GM19324 (cell line): Measurements from ENCODE around the gene OR7D2.

ENCODE experiments used
- ATAC-seq: cut with Tn5 transposase; IDR thresholded peaks from one replicate; pipeline ENCODE4 v1.9.1; 2021; ENCODE audit warnings: mild to moderate bottlenecking, moderate library complexity; ENCODE audit not compliant: unreplicated experiment, low FRiP score

The OR7D2 gene

DNA sequence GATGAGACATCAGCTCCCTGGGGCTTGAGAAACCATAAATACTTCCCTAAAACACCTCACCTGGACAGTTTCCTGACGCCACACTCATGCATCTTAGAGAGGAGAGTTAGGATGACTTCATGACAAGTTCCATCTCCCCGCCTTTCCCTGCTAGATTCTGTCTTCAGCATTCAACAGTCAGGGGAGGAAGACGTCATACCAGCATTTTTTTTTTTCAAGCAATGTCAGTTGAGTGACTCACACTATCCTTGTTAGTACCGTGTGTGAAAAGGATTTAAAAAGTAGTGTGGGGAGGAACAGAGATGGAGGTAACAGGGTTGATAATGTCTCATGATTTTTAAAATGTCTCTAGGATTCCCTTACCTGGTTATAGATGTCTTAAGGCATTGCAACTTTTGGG lies at the start of gene OR7D2:
Gene OR7D2, plus strand, starts transcription at position 79 of the 400 bp plus-strand sequence. CDS start 6,803 bp downstream, outside the sequence.
- ATAC-seq = no peak

DNA sequence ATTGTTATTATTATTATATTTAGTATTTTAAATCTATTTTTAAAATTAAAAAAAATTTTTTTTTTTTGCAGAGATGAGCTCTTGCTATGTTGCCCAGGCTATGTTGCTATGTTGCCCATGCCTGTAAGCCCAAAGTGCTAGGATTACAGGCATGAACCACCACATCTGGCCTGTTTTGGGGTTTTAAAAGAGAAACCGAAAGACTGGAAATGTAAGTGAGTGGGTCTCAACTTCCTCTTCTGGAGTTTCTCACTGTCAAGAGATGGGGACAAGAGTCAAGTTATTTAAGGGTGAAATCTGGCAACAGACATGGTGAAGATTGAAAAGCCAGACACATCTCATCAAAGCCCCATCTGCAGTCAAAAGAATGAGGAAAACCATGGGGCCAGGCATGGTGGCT lies 47.8 kb upstream of the OR7D2 start:
- no peak for ATAC-seq

DNA sequence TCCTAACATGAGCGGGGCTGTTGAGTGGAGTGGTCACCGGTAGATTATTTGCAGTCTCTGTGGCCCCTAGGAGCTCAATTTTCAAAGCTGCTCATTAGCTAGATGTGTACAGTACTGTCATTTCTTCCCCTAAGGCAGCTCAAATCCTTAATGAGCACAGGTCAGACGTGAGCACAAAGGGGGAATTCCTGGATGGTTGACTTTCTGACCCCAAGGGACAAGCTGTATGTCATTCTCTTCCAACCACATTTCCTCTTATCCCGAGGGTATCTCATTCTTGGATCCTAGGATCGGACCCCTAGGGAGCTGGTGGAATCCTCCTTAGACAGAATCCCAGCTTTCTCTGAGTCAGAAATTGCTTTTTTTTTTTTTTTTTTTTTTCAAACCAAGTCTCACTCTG lies 46.4 kb upstream of the OR7D2 start:
- ATAC-seq = no peak

DNA sequence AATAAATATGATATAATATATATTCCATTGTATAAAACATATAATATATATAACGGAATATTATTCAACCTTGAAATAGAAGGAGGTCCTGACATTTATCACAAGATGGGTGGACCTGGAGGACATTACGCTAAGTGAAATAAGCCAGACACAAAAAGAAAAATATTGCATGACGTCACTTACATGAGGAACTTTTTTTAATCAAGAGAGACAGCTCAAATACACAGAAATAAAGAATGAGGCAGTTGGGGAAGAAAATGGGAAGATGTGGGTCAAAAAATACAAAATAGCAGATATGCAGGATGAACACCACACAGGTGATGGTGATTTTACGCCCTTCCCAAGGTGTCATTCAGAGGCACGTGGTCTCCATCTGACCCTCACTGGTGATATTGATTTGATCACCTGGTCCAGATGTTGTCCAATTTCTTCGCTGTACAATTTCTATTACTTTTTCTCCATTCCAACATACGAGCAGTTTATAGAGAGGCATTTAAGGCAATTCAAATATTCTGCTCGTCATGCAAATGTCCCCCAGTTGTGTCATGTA lies 39.1 kb upstream of the OR7D2 start:
- ATAC-seq = peak; percentile 14

DNA sequence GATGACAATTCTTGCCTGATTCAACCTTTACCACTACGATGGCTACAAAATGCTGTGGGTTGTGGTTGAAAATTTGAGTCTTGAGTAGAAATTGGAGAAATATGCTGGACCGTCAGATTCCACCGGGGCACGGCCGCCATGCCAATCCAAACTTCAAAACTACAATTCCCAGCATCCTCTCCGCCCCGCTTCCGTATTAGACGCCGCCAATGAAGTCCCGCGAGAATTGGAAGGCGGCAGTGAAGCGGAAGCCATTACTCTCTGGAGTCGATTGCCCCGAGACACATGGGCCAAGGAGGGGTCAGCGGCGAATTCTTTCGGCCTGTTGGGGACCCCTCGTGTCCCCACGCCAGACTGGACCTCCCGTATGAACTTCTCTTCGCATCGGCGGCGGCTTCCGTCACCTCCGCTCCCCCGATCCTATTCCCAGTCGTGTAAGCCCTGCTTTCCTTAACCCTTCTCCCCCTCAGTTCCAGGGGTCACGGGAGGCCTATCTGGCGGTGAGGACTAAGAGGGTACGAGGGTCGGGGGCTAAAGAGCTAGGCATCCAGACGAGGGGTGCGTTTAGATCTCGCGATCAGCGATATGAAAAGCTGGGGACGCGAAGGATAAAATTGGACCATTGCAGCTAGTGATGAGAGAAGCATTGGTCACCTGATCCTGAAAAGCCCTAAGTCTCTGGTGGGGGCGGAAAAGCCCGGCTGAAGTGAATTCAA lies 38.5 kb upstream of the OR7D2 start, which contains the start of gene ZNF317:
Gene ZNF317, plus strand, starts transcription at position 239 of the 716 bp plus-strand sequence. CDS start 15,620 bp downstream, outside the sequence.
- peak; percentile 98 for ATAC-seq

DNA sequence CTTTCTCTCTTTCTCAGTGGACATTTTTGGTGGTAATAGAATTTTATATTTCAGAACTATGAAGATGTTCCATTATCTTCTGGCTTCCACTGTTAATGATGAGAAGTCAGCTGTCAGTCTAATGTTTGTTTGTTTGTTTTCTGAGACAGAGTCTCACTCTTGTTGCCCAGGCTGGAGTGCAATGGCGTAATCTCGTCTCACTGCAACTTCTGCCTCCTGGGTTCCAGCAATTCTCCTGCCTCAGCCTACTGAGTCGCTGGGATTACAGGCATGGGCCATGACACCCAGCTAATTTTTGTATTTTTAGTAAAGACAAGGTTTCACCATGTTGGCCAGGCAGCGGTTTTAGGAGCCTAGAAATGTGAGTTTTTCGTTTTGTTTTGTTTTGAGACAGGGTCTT lies 33.9 kb upstream of the OR7D2 start:
- no peak for ATAC-seq

DNA sequence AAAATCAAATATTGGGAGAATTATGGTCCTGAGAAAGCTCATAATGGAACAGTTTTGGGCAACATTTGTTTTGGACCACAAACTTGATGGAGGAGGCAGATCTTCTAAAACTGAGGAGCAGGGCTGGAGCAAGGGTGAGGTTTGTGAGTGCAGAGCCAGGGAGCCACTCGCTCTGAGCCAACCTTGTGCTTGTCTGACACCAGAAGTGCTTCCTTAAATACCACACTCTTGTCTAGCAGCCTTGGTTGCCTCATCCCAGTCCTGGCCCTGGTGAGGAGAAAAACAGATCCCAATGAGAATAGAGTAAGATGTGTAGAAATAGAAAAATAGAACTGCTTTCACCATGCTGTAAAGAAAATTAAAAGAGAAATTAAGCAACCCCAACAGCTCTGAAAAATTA lies 31.9 kb upstream of the OR7D2 start:
- ATAC-seq = no peak

DNA sequence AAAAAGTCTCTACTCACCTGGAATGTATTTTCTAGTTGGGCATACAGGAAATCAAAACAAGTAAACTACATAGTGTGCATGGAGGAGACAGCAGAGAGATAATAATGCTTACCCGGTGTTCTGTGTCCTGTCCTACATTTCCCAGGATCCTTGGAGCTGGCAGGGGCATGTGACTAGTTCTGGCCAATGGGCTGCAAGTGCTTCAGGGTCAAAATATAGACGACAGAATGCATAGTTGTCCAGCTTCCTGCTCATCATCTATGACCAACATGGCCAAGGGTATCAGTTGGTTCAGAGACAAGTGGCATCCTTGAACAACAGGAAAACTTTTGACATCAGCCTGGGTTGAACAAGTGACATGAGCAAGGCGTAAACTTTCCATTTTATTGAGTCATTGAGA lies 30.1 kb upstream of the OR7D2 start:
- ATAC-seq = no peak

DNA sequence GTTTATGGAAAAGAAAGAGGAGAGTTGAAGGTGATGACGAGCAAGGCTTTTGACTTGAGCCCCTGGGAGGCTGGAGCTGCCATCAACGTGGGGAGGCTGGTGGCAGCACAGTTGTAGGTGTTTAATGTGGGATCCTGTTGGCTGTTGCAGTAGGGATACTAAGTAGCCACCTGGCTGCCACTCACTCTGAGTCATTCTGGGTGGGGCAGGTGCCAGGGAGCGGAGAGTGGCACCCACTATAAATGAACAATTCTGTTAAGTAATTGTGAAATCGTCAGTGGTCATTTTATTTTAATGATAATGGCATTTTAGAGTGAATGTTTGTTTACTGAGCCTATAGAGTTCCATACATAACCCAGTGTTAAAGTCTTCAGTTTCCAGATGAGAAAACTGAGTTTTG lies 28.8 kb upstream of the OR7D2 start:
- no peak for ATAC-seq

DNA sequence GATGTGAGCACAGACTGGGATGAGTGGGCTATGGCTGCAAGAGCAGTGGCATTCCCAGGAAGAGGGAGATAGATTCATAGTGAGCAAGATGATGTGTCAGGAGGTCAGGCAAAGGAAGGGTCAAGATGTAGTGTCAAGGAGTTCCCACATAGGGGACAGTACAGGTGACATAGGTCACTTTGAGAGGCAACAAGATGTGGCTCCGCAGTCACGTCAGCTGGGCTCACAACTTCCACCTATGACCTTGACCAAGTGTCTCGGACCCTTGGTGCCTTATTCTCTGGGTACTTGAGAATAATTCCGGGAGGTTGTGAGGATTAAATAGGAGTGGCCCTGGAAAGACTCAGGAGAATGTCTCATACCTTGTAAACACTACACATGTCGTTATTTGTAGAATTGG lies 28.1 kb upstream of the OR7D2 start:
- no peak for ATAC-seq

DNA sequence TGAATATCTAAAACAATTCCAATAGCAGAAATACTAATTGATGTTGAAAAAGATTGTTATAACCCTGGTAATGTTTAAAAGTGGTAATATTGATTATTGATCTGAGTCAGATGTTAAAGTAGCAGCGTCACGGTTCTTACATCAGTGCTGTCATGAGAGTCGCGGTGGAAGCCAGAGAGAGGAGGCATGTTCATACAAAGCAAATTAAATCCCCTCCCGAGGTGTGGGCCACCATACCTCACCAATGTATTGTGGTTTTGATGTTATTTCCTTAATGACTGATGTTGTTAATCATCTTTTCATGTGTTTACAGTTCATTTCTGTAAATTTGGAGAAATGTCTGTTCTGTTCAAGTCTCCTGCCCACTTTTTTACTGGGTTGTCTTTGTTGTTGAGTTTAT lies 27.4 kb upstream of the OR7D2 start:
- ATAC-seq = no peak

DNA sequence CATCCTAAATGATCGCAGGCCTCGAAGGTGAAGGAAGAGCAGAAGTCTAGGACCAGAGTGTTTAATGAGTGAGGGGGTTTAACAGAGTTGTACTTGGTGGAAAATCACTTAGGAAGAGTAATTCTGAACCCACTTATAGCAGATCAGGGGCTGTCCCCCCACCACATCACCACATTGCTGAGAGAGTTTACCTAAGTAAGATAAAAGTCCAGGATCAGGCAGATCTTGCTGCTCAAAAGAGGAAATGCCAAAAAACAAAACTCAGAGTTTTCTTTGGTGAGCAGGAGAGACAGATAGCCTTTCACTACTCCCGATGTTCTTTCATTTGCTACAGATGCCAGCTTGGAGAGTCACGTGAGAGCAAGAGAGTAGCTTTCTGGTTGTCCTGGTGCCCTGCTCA lies 23.2 kb upstream of the OR7D2 start:
- ATAC-seq = no peak

DNA sequence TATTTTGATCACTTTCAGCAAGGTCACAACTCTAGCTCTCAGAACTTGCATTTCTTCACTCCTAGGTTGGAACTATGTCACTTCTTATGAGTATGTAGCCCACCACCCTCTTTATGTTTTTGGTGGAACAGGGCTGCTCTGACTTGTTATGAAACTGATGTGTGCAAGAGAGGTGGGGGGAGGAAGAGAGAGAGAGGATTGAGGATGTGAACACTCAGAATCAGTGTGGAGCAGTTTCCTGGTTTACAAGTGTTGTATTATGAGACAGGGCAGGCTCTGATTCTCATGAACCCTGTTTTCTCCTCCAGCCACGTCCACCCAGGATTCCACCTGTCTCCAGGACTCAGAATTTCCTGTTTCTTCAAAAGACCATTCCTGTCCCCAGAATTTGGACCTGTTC lies 22.5 kb upstream of the OR7D2 start:
- no peak for ATAC-seq

DNA sequence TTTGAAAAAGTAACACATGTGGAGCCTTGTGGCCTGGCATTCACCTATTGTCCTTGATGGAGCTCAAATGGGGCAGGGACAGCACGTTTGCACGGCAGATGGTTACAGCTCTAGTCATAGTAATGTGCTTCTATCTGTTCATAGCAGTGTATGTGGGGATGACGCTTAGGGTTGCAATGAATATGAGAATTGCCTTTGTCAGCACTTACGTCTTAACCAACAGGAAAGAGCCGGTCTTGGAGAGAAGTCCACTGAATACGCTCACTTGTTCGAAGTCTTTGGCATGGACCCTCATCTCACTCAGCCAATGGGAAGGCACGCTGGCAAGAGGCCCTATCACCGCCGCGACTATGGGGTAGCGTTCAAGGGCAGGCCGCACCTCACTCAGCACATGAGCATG lies 18.9 kb upstream of the OR7D2 start:
- no peak for ATAC-seq

DNA sequence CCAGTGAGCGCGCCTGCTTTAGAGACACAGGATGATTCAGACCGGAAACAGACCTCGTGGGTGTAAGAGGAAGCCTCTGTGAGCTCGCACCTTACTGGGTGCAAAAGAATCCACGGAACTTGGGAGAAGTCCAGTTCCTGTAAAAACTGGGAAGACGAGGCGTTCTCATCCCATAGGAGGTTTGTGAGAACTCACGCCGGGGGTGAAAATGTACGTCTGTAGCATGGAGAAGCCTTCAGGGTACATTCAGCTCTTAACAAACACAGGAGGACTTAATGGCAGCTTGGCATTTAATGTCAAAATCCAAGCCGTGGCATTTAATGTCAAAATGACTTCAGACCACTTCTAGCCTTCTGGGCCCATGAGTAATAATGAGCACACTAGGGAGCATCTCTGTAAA lies 17.4 kb upstream of the OR7D2 start:
- no peak for ATAC-seq

DNA sequence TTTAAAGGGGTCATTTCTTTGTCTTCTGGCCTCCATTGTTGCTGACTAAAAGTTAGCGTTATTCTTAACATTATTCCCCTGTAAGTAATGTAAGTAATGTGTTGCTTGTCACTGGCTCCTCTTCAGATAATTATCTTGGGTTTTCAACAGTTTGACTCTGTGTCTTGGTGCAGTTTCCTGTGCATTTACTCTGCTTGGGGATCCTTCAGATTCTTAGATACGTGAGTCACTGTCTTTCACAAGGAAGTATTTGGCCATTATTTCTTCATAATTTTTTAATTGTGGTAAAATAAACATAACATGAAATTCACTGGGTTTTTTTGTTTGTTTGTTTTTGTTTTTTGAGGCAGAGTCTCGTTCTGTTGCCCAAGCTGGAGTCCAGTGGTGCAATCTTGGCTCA lies 13.5 kb upstream of the OR7D2 start:
- no peak for ATAC-seq

DNA sequence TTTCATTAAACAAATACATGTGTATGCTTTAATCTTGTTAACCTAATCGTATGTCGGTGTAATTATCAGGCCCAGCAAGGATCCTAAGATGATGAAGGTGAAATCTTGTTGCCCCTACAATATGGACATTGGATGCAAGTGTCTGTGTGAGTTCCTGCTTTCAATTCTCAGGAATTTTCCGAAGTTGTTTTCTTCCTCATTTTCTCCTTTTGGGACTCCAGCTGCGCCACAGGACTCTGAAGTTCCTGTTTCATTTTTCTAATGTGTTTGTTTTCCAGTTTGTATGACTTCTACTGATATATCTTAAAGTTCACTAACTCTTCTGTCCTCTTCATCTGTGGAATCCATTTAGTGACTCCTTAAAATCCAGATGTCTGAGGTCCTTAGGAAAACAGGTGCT lies 11.9 kb upstream of the OR7D2 start:
- no peak for ATAC-seq

DNA sequence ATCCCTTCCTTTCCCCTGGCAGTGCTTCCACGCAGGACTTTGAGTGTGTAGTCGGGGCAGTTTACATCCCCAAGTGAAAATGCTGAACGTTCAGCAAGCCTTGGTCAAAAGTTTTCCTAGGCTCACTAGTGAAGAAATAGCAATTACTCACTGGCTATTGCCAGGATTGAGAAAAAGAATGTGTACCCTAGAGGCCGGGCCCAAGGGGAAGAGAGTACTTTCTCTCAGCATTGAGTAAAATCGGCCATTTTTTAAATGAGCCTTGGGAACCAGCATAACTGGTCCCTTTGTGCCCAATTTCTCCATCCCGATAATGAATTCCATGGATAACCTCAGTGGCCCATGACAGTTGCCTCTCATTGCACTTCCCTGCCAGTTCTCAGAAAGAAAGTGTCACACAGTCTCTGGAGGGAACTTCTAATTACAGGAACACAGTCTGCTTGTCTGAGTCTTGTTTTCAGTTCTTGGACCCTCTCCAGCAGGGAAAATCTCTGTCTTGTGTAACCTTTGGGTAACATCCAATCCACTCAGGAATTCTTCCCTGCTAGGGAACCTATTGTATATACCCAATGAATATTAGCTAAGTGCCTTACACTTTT lies 7.3 kb upstream of the OR7D2 start:
- no peak for ATAC-seq

DNA sequence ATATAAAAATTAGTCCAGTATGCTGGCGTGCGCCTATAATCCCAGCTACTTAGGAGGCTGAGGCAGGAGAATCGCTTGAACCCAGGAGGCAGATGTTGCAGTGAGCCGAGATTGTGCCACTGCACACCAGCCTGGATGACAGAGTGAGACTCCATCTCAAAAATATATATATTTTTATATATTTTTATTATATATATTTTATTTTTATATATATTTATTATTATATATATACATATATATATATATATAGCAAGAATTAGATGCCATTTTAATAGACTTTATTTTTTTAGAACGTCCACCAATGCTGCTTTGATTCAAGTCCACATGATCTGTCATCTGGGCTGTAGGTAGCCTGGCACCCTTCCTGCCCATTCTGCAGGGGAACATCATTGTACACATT lies 3.5 kb upstream of the OR7D2 start:
- ATAC-seq = no peak

DNA sequence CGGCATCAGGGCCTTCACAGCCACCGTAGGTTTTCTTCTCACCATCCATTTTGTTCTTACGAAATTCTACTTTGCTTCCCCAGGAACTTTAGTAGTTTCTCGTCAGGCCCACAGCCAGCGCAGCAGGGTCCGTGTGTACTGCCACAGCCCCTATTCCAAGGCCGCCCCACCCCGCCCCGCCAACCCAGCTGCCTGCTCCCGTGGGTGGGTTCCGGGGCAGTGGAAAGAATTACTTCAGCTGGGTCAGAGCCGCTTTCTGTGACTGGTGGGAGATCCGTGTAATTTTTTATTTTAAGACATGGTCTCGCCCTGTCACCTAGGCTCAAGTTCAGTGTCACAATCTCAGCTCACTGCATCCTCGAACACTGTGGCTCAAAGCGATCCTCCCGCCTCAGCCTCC lies 4.2 kb downstream of the OR7D2 start:
- no peak for ATAC-seq

DNA sequence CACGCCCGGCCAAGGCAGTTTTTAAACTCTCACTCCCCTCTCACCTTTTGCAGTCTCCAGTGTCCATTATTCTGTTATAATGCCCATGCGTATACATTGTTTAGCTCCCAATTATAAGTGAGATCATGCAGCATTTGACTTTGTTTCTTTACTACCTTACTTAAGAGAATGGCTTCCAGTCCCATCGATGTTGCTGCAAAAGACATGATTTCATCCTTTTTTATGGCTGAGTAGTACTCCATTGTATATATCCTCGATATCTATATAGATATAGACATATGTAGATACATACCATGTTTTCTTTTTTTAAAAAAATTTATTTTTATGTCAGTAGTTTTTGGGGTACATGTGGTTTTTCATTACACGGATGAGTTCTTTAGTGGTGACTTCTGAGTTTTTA lies 8.4 kb downstream of the OR7D2 start:
- no peak for ATAC-seq

DNA sequence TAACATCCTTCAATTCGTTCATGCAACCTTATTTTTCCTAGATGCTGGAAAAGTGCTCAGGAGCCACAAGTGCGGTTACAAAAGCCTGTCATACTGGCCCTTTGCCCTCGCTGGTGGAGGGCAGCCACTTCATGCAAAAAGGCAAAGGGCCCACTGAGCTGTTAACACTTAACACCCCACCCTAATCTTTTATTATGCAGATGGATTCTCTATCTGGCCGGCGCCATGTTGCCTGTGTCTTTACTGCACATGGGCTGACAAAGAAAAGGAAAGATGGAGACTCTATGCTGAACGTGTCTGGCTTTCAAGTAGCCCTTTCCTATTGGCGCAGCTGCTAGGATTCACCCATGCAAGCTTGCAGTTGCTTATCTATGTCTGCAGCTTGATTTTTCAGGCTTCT lies 10.8 kb downstream of the OR7D2 start:
- no peak for ATAC-seq
